NCI-H1694 treated with DMSO at 0.1 percent for 48 hours (cell line): ENCODE data around the gene ZNF432.

ENCODE experiments used
- DNase-seq: peaks from one replicate; lab custom pipeline; 2025; lab: John Stamatoyannopoulos, UW

The ZNF432 gene

GRCh38 chr19:52007806-52008557 is 40.7 kb downstream of the ZNF432 start, which contains the start of gene ZNF615:
Gene ZNF615, minus strand, starts transcription at chr19:52008211. Its CDS starts 4,500 bp downstream, at chr19:52003711.
- peak; percentile 75 for DNase-seq

GRCh38 chr19:52007451-52007805 is 41.2 kb downstream of the ZNF432 start:
- DNase-seq, result no peak

- no peak for DNase-seq
These were observed 54.5 kb downstream of the ZNF432 start for GRCh38 chr19:51994048-51994644.

- no peak for DNase-seq
These were observed 55.2 kb downstream of the ZNF432 start for GRCh38 chr19:51993422-51993821.

GRCh38 chr19:51986309-51987291 is 62.0 kb downstream of the ZNF432 start, which contains the start of gene ZNF350:
Gene ZNF350, minus strand, starts transcription at chr19:51986840. Its CDS starts 12,480 bp downstream, at chr19:51974360.
- DNase-seq, result peak; percentile 66

GRCh38 chr19:51983361-51983760 is 65.3 kb downstream of the ZNF432 start:
- DNase-seq, result no peak
